ENCODE measurements around the gene PSD2. TPM values are rescaled to one million over a fixed set of nuclear protein-coding genes. Genes with fewer than 3 reads are reported as not detected.
A peak's percentile ranks its signal among the peaks of the same experiment; 100 is the strongest.

Gene PSD2
- total and polyA plus RNA-seq, 11 donors: 0.04 to 0.11 (median 0.04) TPM; not detected in 8

DNA sequence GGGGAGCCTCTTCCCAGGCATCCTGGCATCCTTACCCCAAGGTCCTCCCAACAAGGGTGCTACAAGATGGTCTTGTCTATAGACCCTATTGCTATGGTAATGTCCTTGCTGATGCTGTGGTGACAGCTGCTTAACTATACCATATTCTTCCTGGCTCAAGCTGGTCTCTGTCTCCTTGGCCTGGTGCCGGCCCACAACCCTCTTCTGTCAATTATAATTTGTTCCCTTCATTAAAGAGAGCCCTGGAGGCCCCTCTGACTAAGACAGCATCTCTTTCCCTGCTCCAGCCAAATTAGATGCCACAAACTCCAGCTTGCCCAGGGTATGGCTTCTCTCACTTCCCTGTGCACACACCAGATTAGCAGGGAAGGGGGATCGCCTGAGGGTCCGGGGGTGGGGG is 86.7 kb downstream of the PSD2 start:
- ATAC-seq: no peak
- no peak for DNase-seq
- H3K27ac ChIP-seq: no peak overlapping the region
- WGBS, 4 donors: 85 to 97% (median 87%) methylated on average over 3 of the region's 3 CpGs
- peaks cover 0 to 4% (median 0%) of the 10 kb centered on the region in 9 donors for H3K36me3 ChIP-seq
- H3K4me1 ChIP-seq: peaks cover 0 to 37% (median 15%) of the 10 kb centered on the region in 12 donors
- TF ChIP-seq POLR2A (IDR thresholded peaks at IDR 0.05): no peak
- TF ChIP-seq, protein P1, sequence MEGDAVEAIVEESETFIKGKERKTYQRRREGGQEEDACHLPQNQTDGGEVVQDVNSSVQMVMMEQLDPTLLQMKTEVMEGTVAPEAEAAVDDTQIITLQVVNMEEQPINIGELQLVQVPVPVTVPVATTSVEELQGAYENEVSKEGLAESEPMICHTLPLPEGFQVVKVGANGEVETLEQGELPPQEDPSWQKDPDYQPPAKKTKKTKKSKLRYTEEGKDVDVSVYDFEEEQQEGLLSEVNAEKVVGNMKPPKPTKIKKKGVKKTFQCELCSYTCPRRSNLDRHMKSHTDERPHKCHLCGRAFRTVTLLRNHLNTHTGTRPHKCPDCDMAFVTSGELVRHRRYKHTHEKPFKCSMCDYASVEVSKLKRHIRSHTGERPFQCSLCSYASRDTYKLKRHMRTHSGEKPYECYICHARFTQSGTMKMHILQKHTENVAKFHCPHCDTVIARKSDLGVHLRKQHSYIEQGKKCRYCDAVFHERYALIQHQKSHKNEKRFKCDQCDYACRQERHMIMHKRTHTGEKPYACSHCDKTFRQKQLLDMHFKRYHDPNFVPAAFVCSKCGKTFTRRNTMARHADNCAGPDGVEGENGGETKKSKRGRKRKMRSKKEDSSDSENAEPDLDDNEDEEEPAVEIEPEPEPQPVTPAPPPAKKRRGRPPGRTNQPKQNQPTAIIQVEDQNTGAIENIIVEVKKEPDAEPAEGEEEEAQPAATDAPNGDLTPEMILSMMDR (IDR thresholded peaks at IDR 0.05): no peak
- no peaks in the 10 kb centered on the region for H3K9me3 ChIP-seq
- H3K4me3 ChIP-seq: no peak overlapping the region
- intact Hi-C loops (cut with DNase I): loop anchor here in 3 of 10 donors (5.0 kb wide), 2 partner anchors 70 to 85 kb away; no protein-coding TSS in a partner anchor
- H3K27me3 ChIP-seq: no peaks in the 10 kb centered on the region

- Histone ChIP-seq H3K4me1 (peaks cover 0 to 34% (median 15%) of the 10 kb centered on the region in 12 donors), H3K4me3 (no peak overlapping the region), H3K27me3 (no peaks in the 10 kb centered on the region), H3K9me3 (no peaks in the 10 kb centered on the region), H3K36me3 (peaks cover 0 to 4% (median 0%) of the 10 kb centered on the region in 9 donors), H3K27ac (peak overlapping the region in 1 of 12 donors; percentile 47)
- intact Hi-C loops (cut with DNase I): loop anchor here in 3 of 10 donors (5.0 kb wide), 2 partner anchors 69 to 84 kb away; no protein-coding TSS in a partner anchor
- ATAC-seq: peak in 1 of 4 donors; percentile 12
- DNase-seq: no peak
- no peak for TF ChIP-seq POLR2A (IDR thresholded peaks at IDR 0.05)
- TF ChIP-seq, protein P1 (IDR thresholded peaks at IDR 0.05): no peak
- 63 to 80% (median 70%) methylated on average over 5 to 10 of the region's 10 CpGs for WGBS, 4 donors
These were observed 87.4 kb downstream of the PSD2 start for GRCh38 chr5:139882961-139883539.

DNA sequence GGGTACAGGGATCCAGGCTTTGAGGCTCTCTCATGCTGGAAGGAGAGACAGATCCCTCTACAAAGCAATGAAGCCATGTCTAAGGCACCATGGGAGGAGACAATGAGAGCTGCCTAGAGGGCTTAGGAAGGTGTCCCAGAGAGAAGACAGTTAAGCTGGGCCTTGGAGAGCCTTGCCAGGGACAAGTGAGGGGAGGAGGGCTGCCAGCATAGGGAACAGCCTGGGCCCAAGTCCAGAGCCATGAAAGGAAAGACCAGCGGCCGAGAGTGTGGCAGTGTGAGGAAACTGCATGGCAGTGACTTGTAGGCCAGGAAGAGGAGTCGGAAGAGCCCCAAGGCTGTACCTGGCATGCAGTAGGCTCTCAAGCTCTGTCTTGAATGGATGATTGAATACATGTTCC is 88.5 kb downstream of the PSD2 start:
- intact Hi-C loops (cut with DNase I): loop anchor here in 3 of 10 donors (5.0 kb wide), 2 partner anchors 68 to 83 kb away; no protein-coding TSS in a partner anchor
- WGBS, 4 donors: 47 to 66% (median 51%) methylated on average over 3 of the region's 3 CpGs
- no peak overlapping the region for H3K4me3 ChIP-seq
- H3K36me3 ChIP-seq: peaks cover 0 to 4% (median 0%) of the 10 kb centered on the region in 9 donors
- peak; percentile 82 to 91 (median 87) for ATAC-seq
- TF ChIP-seq POLR2A (IDR thresholded peaks at IDR 0.05): no peak
- DNase-seq: peak in 4 of 5 donors; percentile 43 to 79 (median 64)
- no peaks in the 10 kb centered on the region for H3K27me3 ChIP-seq
- peak overlapping the region in 3 of 12 donors; percentile 35 to 48 (median 47) for H3K27ac ChIP-seq
- peaks cover 0 to 33% (median 15%) of the 10 kb centered on the region in 12 donors for H3K4me1 ChIP-seq
- H3K9me3 ChIP-seq: no peaks in the 10 kb centered on the region

DNA sequence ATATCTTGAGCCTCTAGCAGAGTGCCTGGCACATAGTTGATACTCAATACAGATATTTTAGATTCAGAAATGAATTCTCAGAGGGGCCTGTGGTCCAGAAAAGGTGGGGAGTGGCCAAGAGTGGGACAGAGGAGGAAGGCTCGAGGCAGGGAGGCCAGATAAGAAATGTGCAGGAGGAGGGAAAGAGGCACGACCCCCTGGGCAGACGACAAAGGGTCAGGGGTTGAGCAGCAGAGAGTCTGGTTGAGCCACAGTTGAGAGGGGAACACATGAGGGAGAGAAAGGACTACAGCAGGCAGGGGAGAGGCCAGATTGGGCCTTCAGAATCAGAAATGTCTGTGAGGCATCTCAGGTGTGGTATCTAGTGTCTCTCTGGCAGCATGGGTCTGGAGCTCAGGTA is 89.1 kb downstream of the PSD2 start:
- peaks cover 0 to 4% (median 0%) of the 10 kb centered on the region in 9 donors for H3K36me3 ChIP-seq
- no peak for ATAC-seq
- H3K4me3 ChIP-seq: no peak overlapping the region
- WGBS, 4 donors: 67 to 77% (median 74%) methylated on average over 3 of the region's 3 CpGs
- H3K4me1 ChIP-seq: peaks cover 0 to 33% (median 14%) of the 10 kb centered on the region in 12 donors
- no peak for DNase-seq
- H3K27ac ChIP-seq: peak overlapping the region in 2 of 12 donors; percentile 6 to 35
- intact Hi-C loops (cut with DNase I): loop anchor here in 3 of 10 donors (5.0 kb wide), 2 partner anchors 68 to 83 kb away; no protein-coding TSS in a partner anchor
- H3K9me3 ChIP-seq: no peaks in the 10 kb centered on the region
- TF ChIP-seq, protein P1 (IDR thresholded peaks at IDR 0.05): no peak
- no peak for TF ChIP-seq POLR2A (IDR thresholded peaks at IDR 0.05)
- no peaks in the 10 kb centered on the region for H3K27me3 ChIP-seq

Data from heart left ventricle (tissue), 16 donors.